ENCODE data around the gene TSC2. TPM values are rescaled to one million over a fixed set of nuclear protein-coding genes. Genes with fewer than 3 reads are reported as not detected.

TSC2 gene
- polyA plus RNA-seq, 1 donor from 2014 or later, result 69.2 TPM

DNA sequence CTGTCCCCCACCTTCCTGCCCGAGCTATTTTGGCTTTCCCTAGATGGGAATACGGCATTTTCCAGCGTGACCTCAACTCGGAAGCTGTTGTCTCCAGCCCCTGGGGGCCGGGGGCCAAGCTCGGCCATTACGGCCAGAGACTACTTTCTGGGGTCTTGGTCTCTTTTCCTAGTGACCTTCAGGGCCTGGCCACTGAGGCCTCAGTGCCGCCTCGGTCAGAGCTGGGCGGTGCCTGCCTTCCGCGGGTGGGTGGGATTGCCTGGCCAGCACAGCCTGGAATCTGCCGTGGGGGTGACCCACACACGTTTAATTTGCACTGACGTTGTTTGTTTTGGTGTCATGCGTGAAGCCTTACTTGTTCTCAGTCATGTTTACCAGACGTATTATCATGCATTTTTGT lies 29.2 kb downstream of the TSC2 start:
- H3K4me3 ChIP-seq (ENCODE audit: low read length), result no peak overlapping the region
- H3K9me3 ChIP-seq (ENCODE audit: low read length), result no peaks in the 10 kb centered on the region
- H3K36me3 ChIP-seq (ENCODE audit: insufficient read depth, low read length), result no peaks in the 10 kb centered on the region
- no peaks in the 10 kb centered on the region for H4K20me1 ChIP-seq (ENCODE audit: insufficient read depth)
- H2AFZ ChIP-seq (ENCODE audit: low read depth, low read length), result no peak overlapping the region
- H3F3A ChIP-seq (ENCODE audit: insufficient read depth, low read length, poor library complexity, severe bottlenecking), result no peaks in the 10 kb centered on the region
- no peak overlapping the region for H3K9ac ChIP-seq (ENCODE audit: low read length)
- no peaks in the 10 kb centered on the region for H3K79me2 ChIP-seq (replicated peaks; ENCODE audit: insufficient read depth, low read length)
- H3K4me2 ChIP-seq (ENCODE audit: low read length), result no peak overlapping the region
- H3K27ac ChIP-seq (ENCODE audit: low read length), result no peak overlapping the region
- TF ChIP-seq EZH2 (IDR thresholded peaks at IDR 0.05; ENCODE audit: borderline replicate concordance, insufficient read depth, low read length, poor library complexity, severe bottlenecking), result no peak
- no peak for TF ChIP-seq REST (IDR thresholded peaks at IDR 0.05; ENCODE audit: borderline replicate concordance)
- TF ChIP-seq SMC3 (conservative IDR thresholded peaks at IDR 0.05; ENCODE audit: poor library complexity), result no peak
- no peak for TF ChIP-seq TAF1 (IDR thresholded peaks at IDR 0.05; ENCODE audit: low read depth)
- no peak for TF ChIP-seq MXI1 (conservative IDR thresholded peaks at IDR 0.05; ENCODE audit: poor library complexity, severe bottlenecking)
- TF ChIP-seq, protein P1, sequence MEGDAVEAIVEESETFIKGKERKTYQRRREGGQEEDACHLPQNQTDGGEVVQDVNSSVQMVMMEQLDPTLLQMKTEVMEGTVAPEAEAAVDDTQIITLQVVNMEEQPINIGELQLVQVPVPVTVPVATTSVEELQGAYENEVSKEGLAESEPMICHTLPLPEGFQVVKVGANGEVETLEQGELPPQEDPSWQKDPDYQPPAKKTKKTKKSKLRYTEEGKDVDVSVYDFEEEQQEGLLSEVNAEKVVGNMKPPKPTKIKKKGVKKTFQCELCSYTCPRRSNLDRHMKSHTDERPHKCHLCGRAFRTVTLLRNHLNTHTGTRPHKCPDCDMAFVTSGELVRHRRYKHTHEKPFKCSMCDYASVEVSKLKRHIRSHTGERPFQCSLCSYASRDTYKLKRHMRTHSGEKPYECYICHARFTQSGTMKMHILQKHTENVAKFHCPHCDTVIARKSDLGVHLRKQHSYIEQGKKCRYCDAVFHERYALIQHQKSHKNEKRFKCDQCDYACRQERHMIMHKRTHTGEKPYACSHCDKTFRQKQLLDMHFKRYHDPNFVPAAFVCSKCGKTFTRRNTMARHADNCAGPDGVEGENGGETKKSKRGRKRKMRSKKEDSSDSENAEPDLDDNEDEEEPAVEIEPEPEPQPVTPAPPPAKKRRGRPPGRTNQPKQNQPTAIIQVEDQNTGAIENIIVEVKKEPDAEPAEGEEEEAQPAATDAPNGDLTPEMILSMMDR (IDR thresholded peaks at IDR 0.05; ENCODE audit: poor library complexity, severe bottlenecking), result no peak
- no peak for TF ChIP-seq POLR2AphosphoS5 (IDR thresholded peaks at IDR 0.05)
- TF ChIP-seq RAD21 (conservative IDR thresholded peaks at IDR 0.05), result no peak
- no peak for TF ChIP-seq EP300 (conservative IDR thresholded peaks at IDR 0.05; ENCODE audit: poor library complexity, severe bottlenecking)
- no peaks in the 10 kb centered on the region for H3K27me3 ChIP-seq (ENCODE audit: insufficient read depth, low read depth, low read length)
- no peaks in the 10 kb centered on the region for H3K9me2 ChIP-seq (ENCODE audit: insufficient read depth, low read length)

DNA sequence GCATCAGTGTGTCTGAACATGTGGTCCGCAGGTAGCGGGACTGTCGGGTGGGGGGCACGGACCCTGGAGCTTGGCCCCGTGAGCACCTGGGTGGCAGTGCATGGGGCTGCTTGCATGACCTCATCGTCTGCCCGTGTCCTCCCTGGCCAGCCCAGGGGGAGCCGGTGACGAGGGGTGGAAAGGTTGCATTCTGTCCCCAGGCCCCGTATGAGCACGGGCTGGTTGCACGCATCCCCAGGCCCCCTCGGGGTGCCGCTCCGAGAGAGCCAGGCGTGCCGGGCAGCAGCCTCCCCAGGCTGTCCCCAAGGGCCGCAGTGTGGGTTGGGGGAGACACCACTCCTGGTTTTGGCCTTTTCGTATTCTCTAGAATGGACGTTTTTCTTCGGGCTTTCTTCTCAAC lies 29.9 kb downstream of the TSC2 start:
- no peaks in the 10 kb centered on the region for H4K20me1 ChIP-seq (ENCODE audit: insufficient read depth)
- H3K36me3 ChIP-seq (ENCODE audit: insufficient read depth, low read length), result no peaks in the 10 kb centered on the region
- no peaks in the 10 kb centered on the region for H3K79me2 ChIP-seq (replicated peaks; ENCODE audit: insufficient read depth, low read length)
- H3K9me2 ChIP-seq (ENCODE audit: insufficient read depth, low read length), result no peaks in the 10 kb centered on the region
- H3F3A ChIP-seq (ENCODE audit: insufficient read depth, low read length, poor library complexity, severe bottlenecking), result no peaks in the 10 kb centered on the region
- no peak overlapping the region for H3K27ac ChIP-seq (ENCODE audit: low read length)
- H3K27me3 ChIP-seq (ENCODE audit: insufficient read depth, low read depth, low read length), result no peaks in the 10 kb centered on the region
- no peak overlapping the region for H3K4me2 ChIP-seq (ENCODE audit: low read length)
- H3K4me3 ChIP-seq (ENCODE audit: low read length), result no peak overlapping the region
- TF ChIP-seq EP300 (conservative IDR thresholded peaks at IDR 0.05; ENCODE audit: poor library complexity, severe bottlenecking) (no peak), TAF1 (IDR thresholded peaks at IDR 0.05; ENCODE audit: low read depth) (no peak), EZH2 (IDR thresholded peaks at IDR 0.05; ENCODE audit: borderline replicate concordance, insufficient read depth, low read length, poor library complexity, severe bottlenecking) (no peak), POLR2AphosphoS5 (IDR thresholded peaks at IDR 0.05) (no peak)
- H3K9ac ChIP-seq (ENCODE audit: low read length), result no peak overlapping the region
- no peaks in the 10 kb centered on the region for H3K9me3 ChIP-seq (ENCODE audit: low read length)
- no peak overlapping the region for H2AFZ ChIP-seq (ENCODE audit: low read depth, low read length)
